ENCODE measurements around the gene CDCA3.

- TF ChIP-seq, protein P1, sequence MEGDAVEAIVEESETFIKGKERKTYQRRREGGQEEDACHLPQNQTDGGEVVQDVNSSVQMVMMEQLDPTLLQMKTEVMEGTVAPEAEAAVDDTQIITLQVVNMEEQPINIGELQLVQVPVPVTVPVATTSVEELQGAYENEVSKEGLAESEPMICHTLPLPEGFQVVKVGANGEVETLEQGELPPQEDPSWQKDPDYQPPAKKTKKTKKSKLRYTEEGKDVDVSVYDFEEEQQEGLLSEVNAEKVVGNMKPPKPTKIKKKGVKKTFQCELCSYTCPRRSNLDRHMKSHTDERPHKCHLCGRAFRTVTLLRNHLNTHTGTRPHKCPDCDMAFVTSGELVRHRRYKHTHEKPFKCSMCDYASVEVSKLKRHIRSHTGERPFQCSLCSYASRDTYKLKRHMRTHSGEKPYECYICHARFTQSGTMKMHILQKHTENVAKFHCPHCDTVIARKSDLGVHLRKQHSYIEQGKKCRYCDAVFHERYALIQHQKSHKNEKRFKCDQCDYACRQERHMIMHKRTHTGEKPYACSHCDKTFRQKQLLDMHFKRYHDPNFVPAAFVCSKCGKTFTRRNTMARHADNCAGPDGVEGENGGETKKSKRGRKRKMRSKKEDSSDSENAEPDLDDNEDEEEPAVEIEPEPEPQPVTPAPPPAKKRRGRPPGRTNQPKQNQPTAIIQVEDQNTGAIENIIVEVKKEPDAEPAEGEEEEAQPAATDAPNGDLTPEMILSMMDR (IDR thresholded peaks at IDR 0.05): no peak
- no peak for TF ChIP-seq POLR2A (IDR thresholded peaks at IDR 0.05)
These were observed 4.7 kb downstream of the CDCA3 start for GRCh38 chr12:6846316-6846869.

Measured in esophagus squamous epithelium (tissue), 4 donors.